Astrocyte of the cerebellum (primary cell): ENCODE data around the gene CTNNAL1.

Experiments
- DNase-seq: peaks from one replicate; pipeline ENCODE4 v3.0.0-alpha.2; 2011; ENCODE audit warnings: low read depth
- H3K4me3 ChIP-seq: 2 replicates; pipeline ENCODE4 v1.5.1; 2011; ENCODE audit warnings: mild to moderate bottlenecking, low read depth, low read length, moderate library complexity
- CTCF ChIP-seq: IDR thresholded peaks from 2 replicates; pipeline ENCODE4 v1.5.1; 2012; ENCODE audit warnings: low read length, low read depth, moderate library complexity, mild to moderate bottlenecking; ENCODE audit errors: missing control alignments
- in situ Hi-C: cut with HindIII; loops from 2 replicates; pipeline ENCODE4 v1.10.0; 2017; ENCODE audit warnings: low sequenced_read_pairs

CTNNAL1 gene

GRCh38 chr9:109028457-109028856 lies 15.2 kb upstream of the CTNNAL1 start:
- in situ Hi-C loops = no loop called here
- no peak for TF ChIP-seq CTCF
- H3K4me3 ChIP-seq = no peak overlapping the region
- no peak for DNase-seq

GRCh38 chr9:109027176-109027575 lies 13.9 kb upstream of the CTNNAL1 start:
- no peak overlapping the region for H3K4me3 ChIP-seq
- in situ Hi-C loops = no loop called here
- TF ChIP-seq CTCF = no peak
- peak; percentile 54 for DNase-seq

- H3K4me3 ChIP-seq = no peak overlapping the region
- in situ Hi-C loops = no loop called here
- TF ChIP-seq CTCF = no peak
- no peak for DNase-seq
These were observed 13.0 kb upstream of the CTNNAL1 start for GRCh38 chr9:109026306-109026705.

- no peak overlapping the region for H3K4me3 ChIP-seq
- in situ Hi-C loops = no loop called here
- DNase-seq = no peak
- no peak for TF ChIP-seq CTCF
These were observed 9.6 kb upstream of the CTNNAL1 start for GRCh38 chr9:109022873-109023272.

- in situ Hi-C loops = no loop called here
- TF ChIP-seq CTCF = no peak
- no peak overlapping the region for H3K4me3 ChIP-seq
- no peak for DNase-seq
These were observed 7.5 kb upstream of the CTNNAL1 start for GRCh38 chr9:109020581-109021511.

- DNase-seq = no peak
- H3K4me3 ChIP-seq = no peak overlapping the region
- in situ Hi-C loops = no loop called here
- no peak for TF ChIP-seq CTCF
These were observed 6.8 kb upstream of the CTNNAL1 start for GRCh38 chr9:109020113-109020512.
